ENCODE results near the gene SULT4A1.
A peak's percentile ranks its signal among the peaks of the same experiment; 100 is the strongest.

SULT4A1 gene

GRCh38 chr22:43820651-43821305 lies 41.5 kb downstream of the SULT4A1 start:
- no peak overlapping the region for H3K4me3 ChIP-seq (ENCODE audit: low read depth, low read length)
- TF ChIP-seq CTCF (IDR thresholded peaks at IDR 0.05; ENCODE audit: low read depth, low read length) = no peak

- no peak overlapping the region for H3K4me3 ChIP-seq (ENCODE audit: low read depth, low read length)
- TF ChIP-seq CTCF (IDR thresholded peaks at IDR 0.05; ENCODE audit: low read depth, low read length) = no peak
Measured at GRCh38 chr22:43819931-43820640, 42.2 kb downstream of the SULT4A1 start.

- H3K4me3 ChIP-seq (ENCODE audit: low read depth, low read length) = no peak overlapping the region
- TF ChIP-seq CTCF (IDR thresholded peaks at IDR 0.05; ENCODE audit: low read depth, low read length) = no peak
Measured at GRCh38 chr22:43819421-43819921, 42.8 kb downstream of the SULT4A1 start.

GRCh38 chr22:43818981-43819380 lies 43.3 kb downstream of the SULT4A1 start:
- no peak overlapping the region for H3K4me3 ChIP-seq (ENCODE audit: low read depth, low read length)
- no peak for TF ChIP-seq CTCF (IDR thresholded peaks at IDR 0.05; ENCODE audit: low read depth, low read length)

- no peak for TF ChIP-seq CTCF (IDR thresholded peaks at IDR 0.05; ENCODE audit: low read depth, low read length)
- no peak overlapping the region for H3K4me3 ChIP-seq (ENCODE audit: low read depth, low read length)
Measured at GRCh38 chr22:43817402-43817801, 44.9 kb downstream of the SULT4A1 start.

- TF ChIP-seq CTCF (IDR thresholded peaks at IDR 0.05; ENCODE audit: low read depth, low read length) = no peak
- no peak overlapping the region for H3K4me3 ChIP-seq (ENCODE audit: low read depth, low read length)
Measured at GRCh38 chr22:43814264-43814663, 48.0 kb downstream of the SULT4A1 start.

- TF ChIP-seq CTCF (IDR thresholded peaks at IDR 0.05; ENCODE audit: low read depth, low read length) = no peak
- H3K4me3 ChIP-seq (ENCODE audit: low read depth, low read length) = peak overlapping the region; percentile 76
Measured at GRCh38 chr22:43812890-43813289, 49.4 kb downstream of the SULT4A1 start.
